H1 (cell line): Measurements from ENCODE around the gene ANXA1. TPM values are rescaled to one million over a fixed set of nuclear protein-coding genes. Genes with fewer than 3 reads are reported as not detected.

Source experiments
- CBX8 ChIP-seq: fragments of 300-800, 300-1000 bp; sonication (generic); IDR thresholded peaks from 2 replicates; pipeline ENCODE4 v1.7.1; 2016; ENCODE audit warnings: low read depth, low read length, borderline replicate concordance
- CREB1 ChIP-seq: IDR thresholded peaks from 2 replicates; pipeline ENCODE4 v1.6.1; 2012; ENCODE audit warnings: inconsistent platforms
- CTBP2 ChIP-seq: IDR thresholded peaks from 2 replicates; pipeline ENCODE4 v1.7.0; 2011; ENCODE audit warnings: borderline replicate concordance, mild to moderate bottlenecking, moderate library complexity, mixed read lengths, low read length; ENCODE audit not compliant: insufficient read depth, insufficient read length
- MAFK ChIP-seq: IDR thresholded peaks from 2 replicates; pipeline ENCODE4 v1.6.1; 2012; ENCODE audit warnings: low read depth, mild to moderate bottlenecking, improper control_type of control experiment, low read length
- YY1 ChIP-seq: IDR thresholded peaks from 2 replicates; pipeline ENCODE4 v1.6.1; 2011; ENCODE audit warnings: low read depth, mild to moderate bottlenecking, low read length
- polyA plus RNA-seq, 7 experiments: library from polyadenylated mRNA; depleted of rRNA in 3 of 7; stranded (reverse) in 5 of 7; unstranded in 2 of 7; fragments of >200 nt in 5 of 7; fragments of 200-250 nt in 2 of 7; gene quantifications; 1 replicate in 5 of 7; 2 replicates in 1 of 7; 4 replicates in 1 of 7; pipeline versions ENCODE4 v1.2.1 to v1.2.3, GENCODE V29; 2011 to 2013; ENCODE audit warnings: missing spikeins in 2 of 7, mixed read lengths in 2 of 7
- total RNA-seq: library from RNA; stranded (reverse); fragmentation: NEBNext Ultra II Directional; extraction: Animal tissue kit (Norgen Biotek cat#: 25700); gene quantifications from 2 replicates; pipeline ENCODE4 v1.2.1, GENCODE V29; 2021

Gene ANXA1
- total and polyA plus RNA-seq, 2 of the 8 experiments (the other 6 are each of a cell fraction or from before 2014, with no cell fraction given), result 0.71 to 5.7 TPM

DNA sequence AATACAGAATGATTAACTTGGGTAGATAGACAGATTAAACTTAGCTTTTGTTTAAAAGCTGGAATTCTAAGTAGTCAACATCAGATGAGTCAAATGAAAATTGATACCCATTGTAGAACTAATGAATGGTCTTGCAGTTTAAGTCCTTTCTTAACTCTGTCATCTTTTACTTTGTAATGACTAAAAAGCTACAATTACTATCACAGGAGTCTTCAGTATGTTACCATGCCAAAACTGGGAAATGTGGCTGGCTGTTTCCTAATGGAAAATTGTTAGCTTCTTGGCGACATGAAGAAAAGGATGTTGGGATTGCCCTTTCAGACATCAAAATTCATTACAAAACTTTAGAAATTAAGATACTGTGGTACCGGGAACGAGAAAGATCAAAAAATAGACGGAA is 20.2 kb upstream of the ANXA1 start (continued):
- TF ChIP-seq CTBP2, result no peak
- TF ChIP-seq CBX8, result no peak
- TF ChIP-seq YY1, result no peak
- TF ChIP-seq MAFK, result no peak
- TF ChIP-seq CREB1, result no peak
